Measurements from ENCODE around the gene RAB40C. TPM values are rescaled to one million over a fixed set of nuclear protein-coding genes. Genes with fewer than 3 reads are reported as not detected.

Gene RAB40C
- total RNA-seq, 2 experiments from 2014 or later, result 6.3 to 7.3 TPM

GRCh38 chr16:662095-662494 lies 72.2 kb downstream of the RAB40C start:
- no peak overlapping the region for H3K4me3 Mint-ChIP-seq
- peaks cover 4% of the 10 kb centered on the region for H3K4me1 Mint-ChIP-seq (ENCODE audit: low read depth)
- H3K27ac Mint-ChIP-seq, result no peak overlapping the region
- H3K9me3 Mint-ChIP-seq, result no peaks in the 10 kb centered on the region
- peaks cover 3% of the 10 kb centered on the region for H3K36me3 Mint-ChIP-seq (ENCODE audit: low read depth)
- CTCF ChIA-PET, result no interaction called here
- DNase-seq, result no peak
- H3K27me3 Mint-ChIP-seq (ENCODE audit: low read depth), result no peaks in the 10 kb centered on the region
- intact Hi-C loops (cut with micrococcal nuclease), result no loop called here

- no peaks in the 10 kb centered on the region for H3K9me3 Mint-ChIP-seq
- no peak for DNase-seq
- CTCF ChIA-PET, result no interaction called here
- intact Hi-C loops (cut with micrococcal nuclease), result no loop called here
- peaks cover 6% of the 10 kb centered on the region for H3K4me1 Mint-ChIP-seq (ENCODE audit: low read depth)
- H3K36me3 Mint-ChIP-seq (ENCODE audit: low read depth), result peaks cover 3% of the 10 kb centered on the region
- H3K27ac Mint-ChIP-seq, result no peak overlapping the region
- H3K4me3 Mint-ChIP-seq, result no peak overlapping the region
- no peaks in the 10 kb centered on the region for H3K27me3 Mint-ChIP-seq (ENCODE audit: low read depth)
Measured at GRCh38 chr16:662597-662996, 72.7 kb downstream of the RAB40C start.

DNA sequence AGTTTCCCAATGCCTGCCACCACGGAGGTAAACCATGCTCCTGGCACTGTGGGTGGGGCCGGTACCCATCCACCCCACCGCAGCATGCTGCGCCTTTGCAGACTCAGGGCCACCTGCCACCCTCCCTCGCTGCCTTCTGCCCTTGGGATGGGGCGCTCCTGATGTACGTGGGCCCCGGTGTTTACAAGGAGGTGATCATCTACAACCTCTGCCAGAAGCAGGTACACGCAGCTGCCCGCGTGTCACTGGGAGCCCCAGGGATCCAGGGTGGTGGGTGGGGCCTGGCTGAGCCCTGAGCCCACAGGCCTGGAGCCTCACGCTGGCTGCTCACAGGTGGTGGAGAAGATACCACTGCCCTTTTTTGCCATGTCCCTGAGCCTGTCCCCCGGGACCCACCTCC lies 76.7 kb downstream of the RAB40C start:
- CTCF ChIA-PET, result no interaction called here
- H3K4me1 Mint-ChIP-seq (ENCODE audit: low read depth), result peaks cover 11% of the 10 kb centered on the region
- no peak overlapping the region for H3K27ac Mint-ChIP-seq
- no peak overlapping the region for H3K4me3 Mint-ChIP-seq
- H3K9me3 Mint-ChIP-seq, result no peaks in the 10 kb centered on the region
- intact Hi-C loops (cut with micrococcal nuclease), result loop anchor here (5.0 kb wide), 1 partner anchor 274 kb away; no protein-coding TSS in a partner anchor
- H3K36me3 Mint-ChIP-seq (ENCODE audit: low read depth), result peaks cover 13% of the 10 kb centered on the region
- DNase-seq, result no peak
- H3K27me3 Mint-ChIP-seq (ENCODE audit: low read depth), result no peaks in the 10 kb centered on the region

DNA sequence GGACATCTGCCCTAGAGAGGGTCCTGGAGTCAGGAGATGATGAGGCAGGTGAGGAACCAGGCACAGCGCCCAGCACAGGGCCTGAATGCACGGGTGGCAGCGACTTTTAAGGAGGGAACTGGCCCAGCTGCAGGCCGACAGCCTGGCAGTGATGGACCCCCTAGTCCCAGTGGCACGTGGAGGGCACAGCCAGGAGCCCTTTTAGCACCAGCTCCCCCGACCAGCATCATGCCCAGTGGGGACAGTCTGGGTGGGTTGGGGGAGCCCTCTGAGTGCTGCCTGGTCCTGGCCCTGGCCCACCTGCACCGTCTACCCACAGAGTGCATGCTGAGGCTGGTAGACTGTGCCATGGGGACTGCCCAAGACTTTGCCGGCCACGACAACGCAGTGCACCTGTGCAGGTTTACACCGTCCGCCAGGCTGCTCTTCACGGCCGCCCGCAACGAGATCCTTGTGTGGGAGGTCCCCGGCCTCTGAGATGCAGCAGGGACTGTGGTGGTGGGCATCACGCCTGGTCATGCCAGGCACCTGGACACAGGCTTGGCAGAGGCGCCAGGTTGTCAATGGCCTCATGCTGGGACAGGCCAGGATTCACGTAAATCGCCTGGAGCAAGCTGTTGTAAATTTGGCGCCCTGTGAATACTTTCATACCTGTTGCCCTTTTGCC lies 77.4 kb downstream of the RAB40C start:
- peak overlapping the region; percentile 78 for H3K4me3 Mint-ChIP-seq
- CTCF ChIA-PET, result interaction anchor here (0.6 to 1.6 kb wide), 5 partner anchors 9 to 475 kb away, joined by 3 read pairs; no protein-coding TSS in a partner anchor
- H3K27ac Mint-ChIP-seq, result peak overlapping the region; percentile 83
- no peaks in the 10 kb centered on the region for H3K9me3 Mint-ChIP-seq
- intact Hi-C loops (cut with micrococcal nuclease), result loop anchor here (1.0 to 5.0 kb wide), 2 partner anchors 18 to 275 kb away; partner anchors contain the start of gene WDR90
- peaks cover 11% of the 10 kb centered on the region for H3K4me1 Mint-ChIP-seq (ENCODE audit: low read depth)
- no peaks in the 10 kb centered on the region for H3K27me3 Mint-ChIP-seq (ENCODE audit: low read depth)
- H3K36me3 Mint-ChIP-seq (ENCODE audit: low read depth), result peaks cover 13% of the 10 kb centered on the region
- DNase-seq, result no peak

DNA sequence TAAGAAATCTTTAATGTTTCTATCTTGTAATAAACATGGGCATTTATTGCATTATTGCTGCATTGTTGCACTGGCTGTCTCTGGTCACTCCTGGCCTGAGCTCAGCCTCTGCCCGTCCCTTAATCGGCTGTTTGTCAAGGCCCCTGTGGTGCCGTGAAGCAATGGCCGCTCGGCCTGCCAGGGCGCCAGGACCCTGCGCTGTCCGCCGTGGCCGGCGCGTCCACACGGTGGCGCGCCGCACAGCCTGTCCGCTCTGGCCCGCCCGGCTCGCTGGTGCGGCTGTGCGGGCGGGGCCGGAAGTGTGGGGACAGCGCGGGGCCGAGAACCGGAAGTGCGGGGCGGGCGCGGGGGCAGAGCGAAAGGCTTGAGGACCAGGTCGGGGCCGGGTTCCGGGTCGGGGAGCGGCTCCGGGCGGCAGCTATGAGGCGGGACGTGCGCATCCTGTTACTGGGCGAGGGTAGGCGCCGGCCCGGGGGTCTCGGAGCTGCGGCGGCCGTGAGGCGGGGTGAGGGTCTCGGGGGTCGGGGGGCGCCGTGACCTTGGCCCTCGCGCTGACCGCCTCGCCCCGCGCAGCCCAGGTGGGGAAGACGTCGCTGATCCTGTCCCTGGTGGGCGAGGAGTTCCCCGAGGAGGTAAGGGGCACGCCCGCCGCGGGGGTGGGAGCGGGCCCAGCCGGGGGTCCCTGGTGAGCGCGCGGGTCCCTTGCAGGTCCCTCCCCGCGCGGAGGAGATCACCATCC lies 78.1 kb downstream of the RAB40C start, which contains the start of gene RHOT2:
TSS of gene RHOT2 (plus strand) at position 353 of the 739 bp plus-strand sequence. CDS start at position 421, 68 bp downstream.
- CTCF ChIA-PET, result interaction anchor here (0.6 to 1.6 kb wide), 5 partner anchors 8 to 475 kb away, joined by 3 read pairs; no protein-coding TSS in a partner anchor
- Mint-ChIP-seq H3K4me1 (ENCODE audit: low read depth) (peaks cover 11% of the 10 kb centered on the region), H3K36me3 (ENCODE audit: low read depth) (peaks cover 16% of the 10 kb centered on the region), H3K27me3 (ENCODE audit: low read depth) (no peaks in the 10 kb centered on the region), H3K4me3 (peak within 1 kb of the TSS; percentile 78), H3K27ac (peak within 1 kb of the TSS; percentile 83), H3K9me3 (no peaks in the 10 kb centered on the region)
- intact Hi-C loops (cut with micrococcal nuclease), result loop anchor here (1.0 to 5.0 kb wide), 4 partner anchors 12 to 276 kb away; partner anchors contain the start of genes STUB1, WDR24 and WDR90
- peak; percentile 94 for DNase-seq

GRCh38 chr16:668519-669171 lies 78.8 kb downstream of the RAB40C start:
- CTCF ChIA-PET, result interaction anchor here (1.0 to 1.6 kb wide), 2 partner anchors 8 to 66 kb away, joined by 3 read pairs; no protein-coding TSS in a partner anchor
- no peak for DNase-seq
- Mint-ChIP-seq H3K4me1 (ENCODE audit: low read depth) (peaks cover 11% of the 10 kb centered on the region), H3K27ac (peak overlapping the region; percentile 46), H3K27me3 (ENCODE audit: low read depth) (no peaks in the 10 kb centered on the region), H3K9me3 (no peaks in the 10 kb centered on the region), H3K36me3 (ENCODE audit: low read depth) (peaks cover 16% of the 10 kb centered on the region), H3K4me3 (peak overlapping the region; percentile 78)
- intact Hi-C loops (cut with micrococcal nuclease), result loop anchor here (1.0 to 5.0 kb wide), 3 partner anchors 12 to 276 kb away; partner anchors contain the start of genes STUB1 and WDR24

GRCh38 chr16:669666-670065 lies 79.8 kb downstream of the RAB40C start:
- H3K27me3 Mint-ChIP-seq (ENCODE audit: low read depth), result no peaks in the 10 kb centered on the region
- CTCF ChIA-PET, result no interaction called here
- peaks cover 11% of the 10 kb centered on the region for H3K4me1 Mint-ChIP-seq (ENCODE audit: low read depth)
- peaks cover 14% of the 10 kb centered on the region for H3K36me3 Mint-ChIP-seq (ENCODE audit: low read depth)
- peak overlapping the region; percentile 78 for H3K4me3 Mint-ChIP-seq
- no peaks in the 10 kb centered on the region for H3K9me3 Mint-ChIP-seq
- H3K27ac Mint-ChIP-seq, result no peak overlapping the region
- DNase-seq, result no peak
- intact Hi-C loops (cut with micrococcal nuclease), result loop anchor here (5.0 kb wide), 1 partner anchor 277 kb away; no protein-coding TSS in a partner anchor

- Mint-ChIP-seq H3K27me3 (ENCODE audit: low read depth) (peaks cover 3% of the 10 kb centered on the region), H3K27ac (no peak overlapping the region), H3K4me1 (ENCODE audit: low read depth) (peaks cover 17% of the 10 kb centered on the region), H3K9me3 (no peaks in the 10 kb centered on the region), H3K36me3 (ENCODE audit: low read depth) (peaks cover 14% of the 10 kb centered on the region), H3K4me3 (no peak overlapping the region)
- intact Hi-C loops (cut with micrococcal nuclease), result no loop called here
- no peak for DNase-seq
- CTCF ChIA-PET, result no interaction called here
Measured at GRCh38 chr16:670485-671352, 80.9 kb downstream of the RAB40C start.

DNA sequence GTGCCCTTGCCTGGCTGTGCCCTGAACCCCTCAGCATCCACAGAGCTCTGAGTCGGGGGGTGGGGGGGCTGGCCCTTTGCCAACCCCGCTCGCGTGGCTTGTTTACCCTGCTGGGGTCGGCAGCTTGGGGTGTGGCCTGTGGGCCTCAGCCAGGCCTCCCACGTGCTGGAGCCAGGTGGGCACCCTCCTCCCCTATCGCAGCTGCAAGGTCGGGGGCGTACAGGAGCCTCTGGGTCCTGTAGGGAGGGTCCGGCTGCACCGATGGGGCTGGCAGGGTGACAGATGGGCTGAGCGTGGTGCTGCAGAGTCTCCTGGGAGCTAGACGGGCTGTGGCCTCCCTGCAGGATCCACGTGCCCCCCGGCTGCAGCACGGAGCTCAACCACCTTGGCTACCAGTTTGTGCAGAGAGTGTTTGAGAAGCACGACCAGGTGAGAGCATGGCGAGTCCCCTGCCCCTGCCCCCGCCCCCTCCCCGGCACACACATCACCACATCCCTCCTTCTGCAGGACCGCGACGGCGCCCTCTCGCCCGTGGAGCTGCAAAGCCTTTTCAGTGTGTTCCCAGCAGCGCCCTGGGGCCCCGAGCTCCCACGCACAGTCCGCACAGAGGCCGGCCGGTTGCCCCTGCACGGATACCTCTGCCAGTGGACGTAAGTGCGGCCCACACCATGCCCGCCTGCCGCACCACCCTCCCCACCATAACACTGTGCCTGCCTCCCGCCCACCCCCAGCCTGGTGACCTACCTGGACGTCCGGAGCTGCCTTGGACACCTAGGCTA lies 81.7 kb downstream of the RAB40C start:
- Mint-ChIP-seq H3K4me3 (no peak overlapping the region), H3K4me1 (ENCODE audit: low read depth) (peaks cover 18% of the 10 kb centered on the region), H3K27ac (no peak overlapping the region), H3K36me3 (ENCODE audit: low read depth) (peaks cover 14% of the 10 kb centered on the region), H3K27me3 (ENCODE audit: low read depth) (peaks cover 3% of the 10 kb centered on the region), H3K9me3 (no peaks in the 10 kb centered on the region)
- intact Hi-C loops (cut with micrococcal nuclease), result no loop called here
- CTCF ChIA-PET, result no interaction called here
- DNase-seq, result no peak

DNA sequence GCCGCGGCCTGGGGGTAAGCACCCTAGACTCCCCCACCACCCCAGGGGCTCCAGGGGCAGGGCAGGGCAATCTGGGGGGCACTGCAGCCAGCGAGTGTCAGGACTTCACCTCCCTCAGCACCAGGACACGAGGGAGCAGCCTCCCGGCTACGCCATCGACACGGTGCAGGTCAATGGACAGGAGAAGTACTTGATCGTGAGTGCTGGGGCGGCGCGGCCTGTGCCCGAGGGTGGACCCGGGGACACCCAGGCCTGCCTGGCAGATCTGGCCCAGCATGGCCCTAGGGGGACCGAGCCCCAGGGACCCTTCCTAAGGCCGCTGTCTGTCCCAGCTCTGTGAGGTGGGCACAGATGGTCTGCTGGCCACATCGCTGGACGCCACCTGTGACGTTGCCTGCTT lies 82.5 kb downstream of the RAB40C start:
- no peaks in the 10 kb centered on the region for H3K9me3 Mint-ChIP-seq
- peaks cover 3% of the 10 kb centered on the region for H3K27me3 Mint-ChIP-seq (ENCODE audit: low read depth)
- DNase-seq, result no peak
- CTCF ChIA-PET, result interaction anchor here (1.1 kb wide), 1 partner anchor 116 kb away, joined by 3 read pairs; the partner anchor contains the start of genes CHTF18 and RPUSD1
- no peak overlapping the region for H3K27ac Mint-ChIP-seq
- H3K4me1 Mint-ChIP-seq (ENCODE audit: low read depth), result peaks cover 24% of the 10 kb centered on the region
- intact Hi-C loops (cut with micrococcal nuclease), result no loop called here
- no peak overlapping the region for H3K4me3 Mint-ChIP-seq
- peaks cover 14% of the 10 kb centered on the region for H3K36me3 Mint-ChIP-seq (ENCODE audit: low read depth)

DNA sequence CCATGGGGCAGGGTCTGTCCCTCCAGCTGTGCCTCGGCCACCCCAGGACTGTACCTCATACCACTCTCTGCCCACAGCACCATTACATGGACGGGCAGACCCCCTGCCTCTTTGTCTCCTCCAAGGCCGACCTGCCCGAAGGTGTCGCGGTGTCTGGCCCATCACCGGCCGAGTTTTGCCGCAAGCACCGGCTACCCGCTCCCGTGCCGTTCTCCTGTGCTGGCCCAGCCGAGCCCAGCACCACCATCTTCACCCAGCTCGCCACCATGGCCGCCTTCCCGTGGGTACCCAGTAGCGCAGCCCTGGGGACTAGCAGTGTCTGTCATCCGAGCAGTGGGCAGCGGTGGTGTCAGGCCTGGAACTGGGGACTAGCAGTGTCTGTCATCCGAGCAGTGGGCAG lies 83.0 kb downstream of the RAB40C start:
- intact Hi-C loops (cut with micrococcal nuclease), result no loop called here
- Mint-ChIP-seq H3K27ac (no peak overlapping the region), H3K4me3 (no peak overlapping the region), H3K4me1 (ENCODE audit: low read depth) (peaks cover 20% of the 10 kb centered on the region), H3K36me3 (ENCODE audit: low read depth) (peaks cover 14% of the 10 kb centered on the region), H3K27me3 (ENCODE audit: low read depth) (peaks cover 3% of the 10 kb centered on the region), H3K9me3 (no peaks in the 10 kb centered on the region)
- CTCF ChIA-PET, result interaction anchor here (1.1 kb wide), 1 partner anchor 116 kb away, joined by 3 read pairs; the partner anchor contains the start of genes CHTF18 and RPUSD1
- DNase-seq, result no peak
